ENCODE results near the gene ABCA3. TPM values are rescaled to one million over a fixed set of nuclear protein-coding genes. Genes with fewer than 3 reads are reported as not detected.

ABCA3 gene
- total and polyA plus RNA-seq, 2 experiments from 2014 or later: 3.0 to 4.1 TPM

GRCh38 chr16:2273931-2274330 lies 66.6 kb downstream of the ABCA3 start:
- peaks cover 4% of the 10 kb centered on the region; the same call in 1 of the 2 replicates for H3K4me1 ChIP-seq (ENCODE audit: insufficient read depth)
- Mint-ChIP-seq H3K27me3 (ENCODE audit: insufficient read depth, low read depth, poor library complexity) (peaks cover 7% of the 10 kb centered on the region), H3K9me3 (no peaks in the 10 kb centered on the region), H3K4me3 (no peak overlapping the region), H3K27ac (no peak overlapping the region), H3K36me3 (ENCODE audit: low read depth) (no peaks in the 10 kb centered on the region; the same call in 2 of the 3 replicates), H3K4me1 (peaks cover 12% of the 10 kb centered on the region)
- H3K4me2 ChIP-seq: no peak overlapping the region
- 0 out of 2 replicates have a peak, but pooled peaks cover 3% of the 10 kb centered on the region for H3F3A ChIP-seq (replicated peaks; ENCODE audit: low read depth)
- no peak for DNase-seq (ENCODE audit: low spot score)
- no peak overlapping the region for H2AFZ ChIP-seq
- ATAC-seq: no peak
- H3K27ac ChIP-seq (ENCODE audit: low read depth): no peak overlapping the region
- H3K79me2 ChIP-seq (replicated peaks; ENCODE audit: insufficient read depth): peaks cover 13% of the 10 kb centered on the region
- H3K9me2 ChIP-seq (ENCODE audit: insufficient read depth): no peaks in the 10 kb centered on the region
- no peak overlapping the region for H3K4me3 ChIP-seq
- H3K36me3 ChIP-seq (ENCODE audit: insufficient read depth): no peaks in the 10 kb centered on the region
- TF ChIP-seq EZH2 (IDR thresholded peaks at IDR 0.05; ENCODE audit: low read depth, unreplicated experiment): no peak
- TF ChIP-seq CREB1 (CRISPR knock-in tag; IDR thresholded peaks at IDR 0.05; ENCODE audit: low read depth): no peak
- TF ChIP-seq ZNF331 (CRISPR knock-in tag; IDR thresholded peaks at IDR 0.05; ENCODE audit: low read depth): no peak
- TF ChIP-seq JUNB (IDR thresholded peaks at IDR 0.05; ENCODE audit: unreplicated experiment): no peak
- TF ChIP-seq ZNF114 (CRISPR knock-in tag; IDR thresholded peaks at IDR 0.05): no peak
- no peak for TF ChIP-seq CTCF (conservative IDR thresholded peaks at IDR 0.05; ENCODE audit: low read depth in 2 of 2)
- no peak for TF ChIP-seq STAT1 (IDR thresholded peaks at IDR 0.05; ENCODE audit: unreplicated experiment)
- no peak for TF ChIP-seq ZNF462 (CRISPR knock-in tag; IDR thresholded peaks at IDR 0.05)
- no peak for TF ChIP-seq REST (IDR thresholded peaks at IDR 0.05; ENCODE audit: unreplicated experiment)
- no peaks in the 10 kb centered on the region for H3K27me3 ChIP-seq (ENCODE audit: insufficient read depth)
- H4K20me1 ChIP-seq (replicated peaks; ENCODE audit: insufficient read depth): peaks cover 9% of the 10 kb centered on the region; the same call in 1 of the 2 replicates
